Effector memory CD8-positive, alpha-beta T cell (primary cell): ENCODE measurements around the gene ANKH.
A peak's percentile ranks its signal among the peaks of the same experiment; 100 is the strongest.

ENCODE experiments used
- ATAC-seq: fragments of 150-1000 bp; cut with Tn5 transposase; replicated peaks from 2 replicates; pipeline ENCODE4 v1.10.0; 2021; ENCODE audit warnings: mild to moderate bottlenecking, moderate library complexity
- DNase-seq, 3 experiments: peaks; one replicate each; pipeline ENCODE4 v3.0.0; 2021
- H3K27ac Mint-ChIP-seq, 2 donors: one replicate each; pipeline ENCODE4 v1.8.0; 2022; ENCODE audit warnings: mild to moderate bottlenecking in 2 of 2, mixed read lengths in 2 of 2, moderate library complexity in 2 of 2
- H3K27me3 Mint-ChIP-seq, 2 donors: one replicate each; pipeline ENCODE4 v1.8.0; 2022; ENCODE audit warnings: mixed read lengths in 2 of 2
- H3K36me3 Mint-ChIP-seq: one replicate; pipeline ENCODE4 v1.8.0; 2022; ENCODE audit warnings: mild to moderate bottlenecking, moderate library complexity, mixed read lengths; ENCODE audit not compliant: insufficient read depth
- H3K4me1 Mint-ChIP-seq, 2 donors: one replicate each; pipeline ENCODE4 v1.8.0; 2022; ENCODE audit warnings: low read depth in 2 of 2, mixed read lengths in 2 of 2
- H3K4me3 Mint-ChIP-seq, 2 donors: one replicate each; pipeline ENCODE4 v1.8.0; 2022; ENCODE audit warnings: mild to moderate bottlenecking in 2 of 2, mixed read lengths in 2 of 2, moderate library complexity in 2 of 2
- H3K9me3 Mint-ChIP-seq, 2 donors: one replicate each; pipeline ENCODE4 v1.8.0; 2022; ENCODE audit warnings: mixed read lengths in 2 of 2

ANKH gene

GRCh38 chr5:14718778-14719177 lies 152.8 kb downstream of the ANKH start:
- H3K27me3 Mint-ChIP-seq = no peaks in the 10 kb centered on the region
- ATAC-seq (no peak), DNase-seq (no peak)
- H3K9me3 Mint-ChIP-seq = no peaks in the 10 kb centered on the region
- peak overlapping the region; percentile 81 to 86 for H3K27ac Mint-ChIP-seq
- H3K36me3 Mint-ChIP-seq = peaks cover 23% of the 10 kb centered on the region
- no peak overlapping the region for H3K4me3 Mint-ChIP-seq
- peaks cover 11 to 12% of the 10 kb centered on the region in 2 donors for H3K4me1 Mint-ChIP-seq

- Mint-ChIP-seq H3K4me3 (no peak overlapping the region), H3K4me1 (peaks cover 12 to 18% of the 10 kb centered on the region in 2 donors), H3K27me3 (no peaks in the 10 kb centered on the region), H3K36me3 (peaks cover 33% of the 10 kb centered on the region), H3K27ac (peak overlapping the region; percentile 81 to 86), H3K9me3 (no peaks in the 10 kb centered on the region)
- DNase-seq = no peak
- no peak for ATAC-seq
These were observed 154.5 kb downstream of the ANKH start for GRCh38 chr5:14716755-14717752.

- Mint-ChIP-seq H3K4me1 (peaks cover 17 to 23% of the 10 kb centered on the region in 2 donors), H3K27me3 (no peaks in the 10 kb centered on the region), H3K36me3 (peaks cover 42% of the 10 kb centered on the region), H3K27ac (peak overlapping the region; percentile 17 to 87), H3K9me3 (no peaks in the 10 kb centered on the region), H3K4me3 (no peak overlapping the region)
- ATAC-seq = no peak
- no peak for DNase-seq
These were observed 156.1 kb downstream of the ANKH start for GRCh38 chr5:14715481-14715880.

- Mint-ChIP-seq H3K4me1 (peaks cover 17 to 25% of the 10 kb centered on the region in 2 donors), H3K36me3 (peaks cover 44% of the 10 kb centered on the region), H3K27ac (peak overlapping the region; percentile 79 to 87), H3K27me3 (no peaks in the 10 kb centered on the region), H3K9me3 (no peaks in the 10 kb centered on the region), H3K4me3 (no peak overlapping the region)
- DNase-seq (no peak), ATAC-seq (no peak)
These were observed 156.9 kb downstream of the ANKH start for GRCh38 chr5:14714706-14715105.

DNA sequence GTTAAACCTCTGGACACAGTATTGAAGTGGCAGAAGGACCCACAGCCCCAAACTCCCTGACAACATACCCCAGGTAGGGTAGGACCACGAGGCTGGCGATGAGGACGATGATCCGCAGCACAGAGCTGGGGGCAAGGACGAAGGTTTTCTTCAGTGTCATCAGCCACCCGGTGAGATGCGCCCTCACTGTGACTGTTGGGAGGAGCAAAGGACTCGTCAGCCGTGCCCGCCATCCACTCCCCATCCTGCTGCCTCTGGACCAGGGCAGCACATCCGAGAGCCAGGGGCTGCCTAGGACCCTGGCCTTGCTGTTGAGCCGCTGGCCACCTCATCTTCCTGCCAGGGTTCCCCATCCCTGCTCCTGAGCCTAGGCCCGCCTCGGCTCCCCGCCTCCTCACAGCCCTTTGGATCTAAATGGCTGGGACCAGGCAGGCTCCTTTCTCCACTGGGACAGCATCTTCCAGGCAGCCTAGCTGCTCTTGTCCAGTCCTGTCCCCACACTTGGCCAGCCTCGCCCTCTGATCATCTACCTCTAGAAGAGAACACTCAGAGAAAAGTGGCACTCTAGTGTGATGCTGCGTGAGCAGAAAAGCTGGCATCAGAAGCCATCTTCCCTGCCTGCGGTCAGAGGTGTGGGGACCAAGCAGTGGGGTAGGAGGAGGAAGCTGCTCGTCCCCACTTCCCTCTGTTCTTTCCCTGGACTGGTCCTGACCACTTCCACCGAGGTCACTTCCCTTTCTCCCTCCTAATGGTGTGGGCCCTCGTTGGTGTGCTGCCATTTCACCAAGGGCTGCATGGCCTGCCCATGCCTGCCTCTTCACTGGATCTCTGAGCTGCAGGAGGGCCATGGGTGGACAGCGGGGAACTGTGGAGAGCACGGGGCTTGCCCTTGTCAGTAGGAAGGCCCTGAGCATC lies 157.8 kb downstream of the ANKH start:
- H3K4me3 Mint-ChIP-seq = no peak overlapping the region
- H3K4me1 Mint-ChIP-seq = peaks cover 17 to 28% of the 10 kb centered on the region in 2 donors
- H3K36me3 Mint-ChIP-seq = peaks cover 50% of the 10 kb centered on the region
- H3K27me3 Mint-ChIP-seq = no peaks in the 10 kb centered on the region
- no peaks in the 10 kb centered on the region for H3K9me3 Mint-ChIP-seq
- H3K27ac Mint-ChIP-seq = peak overlapping the region in 1 of 2 donors; percentile 79
- ATAC-seq (no peak), DNase-seq (no peak)

GRCh38 chr5:14712666-14713065 lies 158.9 kb downstream of the ANKH start:
- Mint-ChIP-seq H3K36me3 (peaks cover 58% of the 10 kb centered on the region), H3K4me1 (peaks cover 19 to 30% of the 10 kb centered on the region in 2 donors), H3K9me3 (no peaks in the 10 kb centered on the region), H3K27ac (peak overlapping the region; percentile 74 to 87), H3K4me3 (no peak overlapping the region), H3K27me3 (no peaks in the 10 kb centered on the region)
- DNase-seq (no peak), ATAC-seq (no peak)

GRCh38 chr5:14712131-14712530 lies 159.4 kb downstream of the ANKH start:
- peaks cover 17 to 31% of the 10 kb centered on the region in 2 donors for H3K4me1 Mint-ChIP-seq
- H3K4me3 Mint-ChIP-seq = no peak overlapping the region
- no peaks in the 10 kb centered on the region for H3K9me3 Mint-ChIP-seq
- peaks cover 61% of the 10 kb centered on the region for H3K36me3 Mint-ChIP-seq
- ATAC-seq (no peak), DNase-seq (no peak)
- H3K27me3 Mint-ChIP-seq = no peaks in the 10 kb centered on the region
- peak overlapping the region; percentile 74 to 87 for H3K27ac Mint-ChIP-seq

GRCh38 chr5:14710313-14710994 lies 161.1 kb downstream of the ANKH start:
- DNase-seq (no peak), ATAC-seq (no peak)
- no peak overlapping the region for H3K4me3 Mint-ChIP-seq
- H3K36me3 Mint-ChIP-seq = peaks cover 53% of the 10 kb centered on the region
- peak overlapping the region; percentile 67 to 74 for H3K27ac Mint-ChIP-seq
- H3K4me1 Mint-ChIP-seq = peaks cover 31 to 44% of the 10 kb centered on the region in 2 donors
- H3K9me3 Mint-ChIP-seq = no peaks in the 10 kb centered on the region
- no peaks in the 10 kb centered on the region for H3K27me3 Mint-ChIP-seq

GRCh38 chr5:14708551-14708950 lies 163.0 kb downstream of the ANKH start:
- no peaks in the 10 kb centered on the region for H3K27me3 Mint-ChIP-seq
- ATAC-seq (no peak), DNase-seq (no peak)
- peaks cover 45% of the 10 kb centered on the region for H3K36me3 Mint-ChIP-seq
- peaks cover 31 to 52% of the 10 kb centered on the region in 2 donors for H3K4me1 Mint-ChIP-seq
- no peak overlapping the region for H3K4me3 Mint-ChIP-seq
- peak overlapping the region; percentile 78 to 100 for H3K27ac Mint-ChIP-seq
- no peaks in the 10 kb centered on the region for H3K9me3 Mint-ChIP-seq

DNA sequence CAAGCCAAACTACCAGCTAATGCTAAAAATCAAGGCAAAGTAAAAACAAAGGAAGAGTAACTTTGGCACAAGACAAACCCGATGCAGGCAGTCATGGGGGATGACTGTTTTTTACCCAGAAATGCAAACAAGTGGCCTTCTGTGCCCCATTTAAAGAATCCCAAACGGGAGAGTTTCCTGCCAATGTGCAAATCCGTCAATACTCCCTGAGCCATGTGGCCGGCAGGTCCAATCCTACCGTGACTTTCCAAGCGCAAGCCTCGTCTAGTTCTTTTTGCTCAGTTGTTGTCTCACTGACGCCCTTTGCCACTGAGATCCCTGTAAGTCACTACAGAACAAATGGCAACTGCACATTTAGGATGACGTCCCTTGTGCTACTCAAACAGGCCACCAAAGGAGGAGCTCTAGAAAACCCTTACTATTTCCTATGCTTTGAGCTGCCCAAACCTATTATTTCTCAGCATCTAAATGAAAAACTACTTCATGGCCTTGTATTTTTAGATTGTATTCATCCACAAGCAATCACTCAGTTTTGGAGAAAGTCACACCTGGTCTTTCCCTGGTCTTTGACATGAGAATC lies 163.7 kb downstream of the ANKH start:
- no peaks in the 10 kb centered on the region for H3K27me3 Mint-ChIP-seq
- ATAC-seq = no peak
- H3K27ac Mint-ChIP-seq = peak overlapping the region; percentile 96 to 100
- H3K4me3 Mint-ChIP-seq = peak overlapping the region in 1 of 2 donors; percentile 82
- H3K9me3 Mint-ChIP-seq = no peaks in the 10 kb centered on the region
- DNase-seq = no peak
- H3K4me1 Mint-ChIP-seq = peaks cover 37 to 59% of the 10 kb centered on the region in 2 donors
- H3K36me3 Mint-ChIP-seq = peaks cover 46% of the 10 kb centered on the region

GRCh38 chr5:14706615-14707021 lies 165.0 kb downstream of the ANKH start:
- Mint-ChIP-seq H3K4me1 (peaks cover 39 to 65% of the 10 kb centered on the region in 2 donors), H3K27ac (peak overlapping the region; percentile 96 to 100), H3K27me3 (no peaks in the 10 kb centered on the region), H3K9me3 (no peaks in the 10 kb centered on the region), H3K36me3 (peaks cover 35% of the 10 kb centered on the region), H3K4me3 (peak overlapping the region; percentile 74 to 82)
- DNase-seq (peak in 2 of 3 experiments; percentile 8 to 18), ATAC-seq (peak; percentile 94)

DNA sequence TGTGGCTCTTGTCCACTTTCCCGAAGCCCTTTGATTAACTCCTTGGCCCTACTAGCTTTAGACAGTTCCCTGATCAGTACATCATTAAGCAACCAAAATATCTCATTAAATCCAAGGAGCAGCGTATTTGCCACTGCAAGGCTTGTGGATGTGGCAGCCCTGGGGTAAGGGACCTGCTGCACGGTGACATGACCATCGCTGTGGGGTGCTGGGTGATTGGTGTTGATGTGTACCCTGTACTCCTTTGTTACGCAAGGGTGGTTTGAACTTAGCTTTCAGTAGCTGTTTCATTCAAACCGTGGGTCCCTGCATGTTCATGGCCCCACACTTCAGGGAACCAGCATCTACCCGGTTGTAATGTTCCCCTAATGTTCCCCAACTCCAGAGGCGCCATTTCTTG lies 166.0 kb downstream of the ANKH start:
- no peaks in the 10 kb centered on the region for H3K9me3 Mint-ChIP-seq
- H3K27ac Mint-ChIP-seq = peak overlapping the region; percentile 96 to 100
- H3K36me3 Mint-ChIP-seq = peaks cover 36% of the 10 kb centered on the region
- H3K4me3 Mint-ChIP-seq = peak overlapping the region in 1 of 2 donors; percentile 82
- no peaks in the 10 kb centered on the region for H3K27me3 Mint-ChIP-seq
- peaks cover 49 to 69% of the 10 kb centered on the region in 2 donors for H3K4me1 Mint-ChIP-seq
- no peak for ATAC-seq
- DNase-seq = no peak
